GM12878 (cell line): ENCODE results near the gene DUS1L. TPM values are rescaled to one million over a fixed set of nuclear protein-coding genes. Genes with fewer than 3 reads are reported as not detected.

ENCODE experiments used
- ATAC-seq: fragments of 200-7000 bp; cut with Tn5 transposase; 3 replicates; pipeline ENCODE4 v1.9.1; 2020; ENCODE audit warnings: mild to moderate bottlenecking, moderate library complexity
- BruUV-seq: library from RNA; stranded (reverse); fragments of 400-500 nt; replicated peaks from 2 replicates; lab custom pipeline; 2021; lab: Mats Ljungman, UMichigan
- CTCF ChIA-PET: fragments of 300-600 bp; sonication (Branson Sonifier 250); formaldehyde crosslinking; extraction: SDS; loops from one replicate; lab custom pipeline; 2021; ENCODE audit warnings: inconsistent platforms; lab: Yijun Ruan, JAX
- POLR2A ChIA-PET: fragments of 350-600 bp; formaldehyde crosslinking; extraction: SDS; loops from one replicate; lab custom pipeline; 2021; ENCODE audit warnings: inconsistent platforms; lab: Charles Lee
- RAD21 ChIA-PET: fragments of 300-600 bp; sonication (Branson Sonifier 250); formaldehyde crosslinking; loops from one replicate; lab custom pipeline; 2023; ENCODE audit warnings: antibody characterized with exemption; ENCODE audit not compliant: unreplicated experiment; lab: Charles Lee
- SMC1A ChIA-PET: fragments of 300-600 bp; sonication (Branson Sonifier 250); formaldehyde crosslinking; loops from one replicate; lab custom pipeline; 2023; ENCODE audit not compliant: unreplicated experiment, uncharacterized antibody; lab: Charles Lee
- DNase-seq: peaks from one replicate; pipeline ENCODE4 v3.0.0-alpha.2; 2011; ENCODE audit warnings: low read depth, low spot score
- FAIRE-seq: peaks from 3 replicates; lab custom pipeline; 2011; peaks lifted over from hg19 to GRCh38; lab: Jason Lieb, UNC
- H2AFZ ChIP-seq: 2 replicates; pipeline ENCODE4 v1.6.0; 2011; ENCODE audit warnings: low read depth, low read length, control low read depth; ENCODE audit not compliant: control insufficient read depth
- H3K27ac ChIP-seq: 2 replicates; pipeline ENCODE4 v1.5.1; 2011; ENCODE audit warnings: control low read depth; ENCODE audit not compliant: control insufficient read depth, insufficient read depth
- H3K27me3 ChIP-seq, 2 experiments: replicated peaks in 1 of 2; 2 replicates each; pipeline versions ENCODE4 v1.6.0 to v1.6.1; 2011; ENCODE audit warnings: low read length in 1 of 2; ENCODE audit not compliant: control insufficient read depth in 2 of 2, insufficient read depth in 2 of 2
- H3K36me3 ChIP-seq, 2 experiments: 2 replicates each; pipeline ENCODE4 v1.5.1; 2011; ENCODE audit warnings: low read length in 1 of 2; ENCODE audit not compliant: control insufficient read depth in 2 of 2, insufficient read depth in 2 of 2
- H3K4me1 ChIP-seq: 2 replicates; pipeline ENCODE4 v1.6.1; 2011; ENCODE audit warnings: mild to moderate bottlenecking, low read length, moderate library complexity, mixed read lengths; ENCODE audit not compliant: control insufficient read depth, insufficient read depth
- H3K4me2 ChIP-seq: 2 replicates; pipeline ENCODE4 v1.6.0; 2011; ENCODE audit warnings: control low read depth; ENCODE audit not compliant: control insufficient read depth, insufficient read depth
- H3K4me3 ChIP-seq: fragments of 200-600 bp; sonication (generic); 2 replicates; pipeline ENCODE4 v1.5.1; 2016
- H3K79me2 ChIP-seq: 2 replicates; pipeline ENCODE4 v1.6.0; 2011; ENCODE audit warnings: low read length; ENCODE audit not compliant: control insufficient read depth, insufficient read depth
- H3K9ac ChIP-seq: 2 replicates; pipeline ENCODE4 v1.8.0; 2011; ENCODE audit warnings: low read length, control low read depth, mixed read lengths; ENCODE audit not compliant: control insufficient read depth, insufficient read depth
- H3K9me3 ChIP-seq: replicated peaks from 3 replicates; pipeline ENCODE4 v1.5.1; 2011; ENCODE audit warnings: mild to moderate bottlenecking, low read length; ENCODE audit not compliant: control insufficient read depth, insufficient read depth
- H4K20me1 ChIP-seq: 2 replicates; pipeline ENCODE4 v1.6.0; 2011; ENCODE audit not compliant: control insufficient read depth, insufficient read depth
- EP300 ChIP-seq, 2 experiments: fragments of 150-350 bp in 1 of 2; IDR thresholded peaks; 2 replicates each; pipeline ENCODE4 v1.6.1; 2011 to 2012; ENCODE audit warnings: low read depth in 2 of 2, low read length in 2 of 2, borderline replicate concordance in 1 of 2, improper control_type of control experiment in 1 of 2, inconsistent platforms in 1 of 2; ENCODE audit not compliant: control insufficient read depth in 1 of 2
- HDGF ChIP-seq: fragments of 450-650 bp; IDR thresholded peaks from 2 replicates; pipeline ENCODE4 v1.6.1; 2016; ENCODE audit warnings: antibody characterized with exemption
- POLR2A ChIP-seq: IDR thresholded peaks from 2 replicates; pipeline ENCODE4 v1.6.1; 2011; ENCODE audit warnings: low read depth, mild to moderate bottlenecking, low read length
- TCF12 ChIP-seq: IDR thresholded peaks from 2 replicates; pipeline ENCODE4 v1.6.1; 2011; ENCODE audit warnings: low read depth, mild to moderate bottlenecking, low read length
- WGBS: methylation state at CpG from one replicate; pipeline ENCODE4 v1.1.6; 2016; ENCODE audit warnings: low lambda C conversion rate; ENCODE audit not compliant: insufficient replicate concordance, insufficient coverage; ENCODE audit errors: missing lambda C conversion rate; 5-methylcytosine and 5-hydroxymethylcytosine counted together
- in situ Hi-C: fragments of 300-500 bp; cut with MboI; formaldehyde crosslinking; loops from 9 replicates; pipeline ENCODE4 v1.14.3; 2018; ENCODE audit warnings: mixed read lengths
- intact Hi-C: fragments of 100-400 bp; cut with micrococcal nuclease; formaldehyde crosslinking; loops from one replicate; pipeline ENCODE4 v1.14.2; 2022; ENCODE audit not compliant: unreplicated experiment
- polyA plus RNA-seq, 11 experiments: library from polyadenylated mRNA; depleted of rRNA in 4 of 11; unstranded in 6 of 11; stranded (reverse) in 5 of 11; fragments of >200 nt; fragmentation: Nextera tagmentation in 4 of 11; fragmentation: Illumina TruSeq in 1 of 11; extraction: Ambion mirVana in 4 of 11; extraction: Trizol in 1 of 11; gene quantifications; 1 replicate in 1 of 11; 2 replicates in 10 of 11; pipeline versions ENCODE4 v1.2.1 to v1.2.3, GENCODE V29; 2011 to 2016; ENCODE audit warnings: inconsistent platforms in 2 of 11, missing spikeins in 2 of 11, low read depth in 1 of 11
- total RNA-seq, 4 experiments: library from RNA; depleted of rRNA in 3 of 4; stranded (reverse); fragments of >200 nt in 3 of 4; fragmentation: Illumina TruSeq in 1 of 4; extraction: Trizol in 1 of 4; gene quantifications; 2 replicates each; pipeline versions ENCODE4 v1.2.1 to v1.2.3, GENCODE V29; 2013 to 2021

The DUS1L gene
- total and polyA plus RNA-seq, 10 of the 15 experiments (the other 5 are each of a cell fraction or from before 2014, with no cell fraction given) = 6.1 to 157 (median 44.5) TPM

DNA sequence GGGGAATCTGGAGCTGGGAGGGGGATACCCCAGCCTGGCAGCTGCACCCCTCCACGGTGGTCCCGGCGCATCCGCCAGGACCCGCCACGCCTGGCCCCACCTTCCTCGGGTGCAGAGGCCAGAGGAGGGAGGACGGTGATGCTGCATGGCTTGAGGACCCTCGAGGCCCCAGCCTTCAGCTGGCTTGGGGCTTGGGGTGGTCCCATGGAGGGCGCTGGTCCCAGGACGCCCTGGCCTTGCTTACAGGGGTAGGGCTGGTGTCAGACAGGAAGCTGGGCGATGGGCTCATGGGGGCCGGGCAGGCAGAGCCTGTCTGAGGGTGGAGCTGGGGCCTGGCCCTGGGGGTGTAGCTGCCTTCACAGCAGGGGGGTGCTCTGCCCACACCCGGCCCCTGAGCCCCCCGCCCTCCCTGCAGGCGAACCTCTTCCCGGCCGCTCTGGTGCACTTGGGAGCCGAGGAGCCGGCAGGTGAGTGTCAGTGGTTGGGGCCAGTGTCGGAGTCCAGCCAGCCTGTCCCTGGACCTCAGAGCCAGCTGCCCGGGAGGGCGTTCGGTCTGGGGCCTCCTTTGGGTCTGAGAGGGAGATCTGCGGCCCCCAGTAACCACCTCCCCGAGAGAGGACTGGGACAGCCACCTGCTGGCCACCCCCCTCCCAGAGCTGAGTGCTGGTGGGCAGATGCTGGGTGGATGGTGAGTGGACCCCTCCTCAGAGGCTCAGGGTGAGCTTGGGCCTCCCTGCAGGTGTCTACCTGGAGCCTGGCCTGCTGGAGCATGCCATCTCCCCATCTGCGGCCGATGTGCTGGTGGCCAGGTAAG, 49.3 kb downstream of the DUS1L start:
- no peak overlapping the region for H3K4me2 ChIP-seq
- H3K27me3 ChIP-seq = no peaks in the 10 kb centered on the region
- ChIA-PET POLR2A (no interaction called here), SMC1A (no interaction called here), RAD21 (interaction anchor here (1.8 kb wide), 1 partner anchor 56 kb away, joined by 6 read pairs; no protein-coding TSS in a partner anchor), CTCF (interaction anchor here (0.6 to 0.9 kb wide), 2 partner anchors 40 to 57 kb away, joined by 3 read pairs; no protein-coding TSS in a partner anchor)
- no peak for FAIRE-seq
- ATAC-seq = no peak
- H3K36me3 ChIP-seq = no peaks in the 10 kb centered on the region; a peak in 2 of 4 replicates
- H3K27ac ChIP-seq = no peak overlapping the region
- no peak for DNase-seq
- BruUV-seq = no TSS peak
- H3K4me3 ChIP-seq = no peak overlapping the region
- no peak overlapping the region for H3K9ac ChIP-seq
- in situ Hi-C loops (no loop called here), intact Hi-C loops (no loop called here)
- 73% methylated on average over 28 of the region's 28 CpGs for WGBS
- H3K9me3 ChIP-seq = no peaks in the 10 kb centered on the region
- no peak overlapping the region for H2AFZ ChIP-seq
- peaks cover 1% of the 10 kb centered on the region; the same call in 1 of the 2 replicates for H3K4me1 ChIP-seq
- no peak for TF ChIP-seq TCF12
- peak; percentile 6 for TF ChIP-seq POLR2A
- H3K79me2 ChIP-seq = peaks cover 9% of the 10 kb centered on the region
- H4K20me1 ChIP-seq = no peaks in the 10 kb centered on the region

DNA sequence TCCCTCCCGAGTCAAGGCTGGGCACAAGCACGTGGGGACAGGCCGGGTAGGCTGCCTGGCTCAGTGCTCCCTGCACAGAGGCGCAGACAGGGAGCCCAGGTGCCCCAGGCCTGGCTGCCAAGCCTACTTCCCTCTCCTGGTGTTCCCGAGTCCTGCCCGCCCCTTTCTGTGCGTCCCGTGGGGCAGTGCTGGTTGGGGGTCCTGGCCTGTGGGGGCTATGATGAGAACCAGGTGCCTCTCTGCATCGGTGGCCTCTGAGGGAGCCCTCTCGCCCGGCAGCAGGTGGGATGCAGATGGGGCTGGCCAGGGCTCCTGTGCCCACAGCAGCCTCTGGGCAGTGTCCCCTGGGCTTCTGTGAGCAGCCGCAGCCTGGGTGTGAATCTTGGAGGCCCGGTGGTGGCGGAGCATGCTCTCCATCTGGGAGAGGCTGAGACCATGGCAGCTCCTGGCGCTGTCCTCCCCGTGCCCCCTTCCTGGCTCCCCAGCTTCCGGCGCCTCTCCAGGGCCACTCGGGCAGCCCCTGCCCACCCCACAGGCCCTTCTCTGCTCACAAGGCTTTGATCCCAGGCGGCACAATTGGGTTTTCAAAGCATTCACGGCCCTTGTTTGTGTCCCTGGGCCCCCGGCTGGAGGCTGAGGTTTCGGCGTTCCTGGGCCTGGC, 50.2 kb downstream of the DUS1L start:
- DNase-seq (no peak), FAIRE-seq (no peak), ATAC-seq (no peak)
- Histone ChIP-seq H3K9me3 (no peaks in the 10 kb centered on the region), H3K4me3 (no peak overlapping the region), H3K36me3 (no peaks in the 10 kb centered on the region; a peak in 2 of 4 replicates), H3K9ac (no peak overlapping the region), H3K27ac (no peak overlapping the region), H2AFZ (no peak overlapping the region), H3K4me2 (no peak overlapping the region), H3K27me3 (no peaks in the 10 kb centered on the region), H4K20me1 (no peaks in the 10 kb centered on the region), H3K4me1 (no peaks in the 10 kb centered on the region), H3K79me2 (peaks cover 4% of the 10 kb centered on the region)
- ChIA-PET RAD21 (no interaction called here), POLR2A (no interaction called here), SMC1A (no interaction called here), CTCF (interaction anchor here (0.6 to 0.9 kb wide), 2 partner anchors 39 to 56 kb away, joined by 3 read pairs; no protein-coding TSS in a partner anchor)
- 73% methylated on average over 24 of the region's 24 CpGs for WGBS
- intact Hi-C loops = no loop called here
- no TSS peak for BruUV-seq
- in situ Hi-C loops = no loop called here
- TF ChIP-seq EP300 (IDR thresholded peaks at IDR 0.05; ENCODE audit: borderline replicate concordance in 1 of 2, control insufficient read depth in 1 of 2, low read depth in 2 of 2, low read length in 2 of 2) (no peak), HDGF (no peak)
